Measurements from ENCODE around the gene SLC7A6. TPM values are rescaled to one million over a fixed set of nuclear protein-coding genes. Genes with fewer than 3 reads are reported as not detected.
A peak's percentile ranks its signal among the peaks of the same experiment; 100 is the strongest.

The SLC7A6 gene
- total and polyA plus RNA-seq, 2 of the 13 experiments (the other 11 are each of a cell fraction or from before 2014, with no cell fraction given) = 35.8 to 70.8 TPM

DNA sequence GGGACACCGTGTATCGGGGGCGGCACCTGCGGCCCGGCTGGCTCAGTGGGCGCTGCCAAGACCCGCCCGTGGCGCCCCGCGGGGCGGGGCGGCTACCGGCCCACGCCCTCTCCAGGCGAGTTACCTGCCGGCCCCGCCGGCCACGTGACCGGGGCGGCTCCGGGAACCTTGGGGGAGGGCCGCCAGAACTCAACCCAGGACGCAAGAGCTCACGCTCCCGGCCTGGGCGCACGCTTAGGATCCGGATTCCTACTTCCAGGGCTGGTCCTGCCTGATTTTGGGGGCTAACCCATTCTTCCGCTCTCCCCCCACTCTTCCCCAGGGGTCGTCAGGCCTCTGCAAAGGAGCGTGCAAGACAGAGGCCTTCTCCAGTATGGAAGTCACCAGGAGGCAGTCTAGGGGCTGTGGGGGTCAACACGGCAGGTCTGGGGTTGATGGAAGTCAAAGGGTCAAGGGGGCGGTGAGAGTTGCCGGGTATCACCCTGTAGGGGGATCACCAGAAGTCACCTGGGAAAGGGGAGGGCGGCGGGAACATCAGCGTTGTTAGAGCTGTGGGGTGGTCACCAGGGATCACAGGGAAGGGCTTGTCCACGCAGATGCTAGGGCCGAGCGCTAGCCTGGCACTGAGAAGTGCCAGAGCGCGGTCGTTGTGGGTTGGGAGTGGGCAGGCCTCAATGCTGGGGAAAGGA is 28.0 kb upstream of the SLC7A6 start (continued):
- TF ChIP-seq, protein P1, sequence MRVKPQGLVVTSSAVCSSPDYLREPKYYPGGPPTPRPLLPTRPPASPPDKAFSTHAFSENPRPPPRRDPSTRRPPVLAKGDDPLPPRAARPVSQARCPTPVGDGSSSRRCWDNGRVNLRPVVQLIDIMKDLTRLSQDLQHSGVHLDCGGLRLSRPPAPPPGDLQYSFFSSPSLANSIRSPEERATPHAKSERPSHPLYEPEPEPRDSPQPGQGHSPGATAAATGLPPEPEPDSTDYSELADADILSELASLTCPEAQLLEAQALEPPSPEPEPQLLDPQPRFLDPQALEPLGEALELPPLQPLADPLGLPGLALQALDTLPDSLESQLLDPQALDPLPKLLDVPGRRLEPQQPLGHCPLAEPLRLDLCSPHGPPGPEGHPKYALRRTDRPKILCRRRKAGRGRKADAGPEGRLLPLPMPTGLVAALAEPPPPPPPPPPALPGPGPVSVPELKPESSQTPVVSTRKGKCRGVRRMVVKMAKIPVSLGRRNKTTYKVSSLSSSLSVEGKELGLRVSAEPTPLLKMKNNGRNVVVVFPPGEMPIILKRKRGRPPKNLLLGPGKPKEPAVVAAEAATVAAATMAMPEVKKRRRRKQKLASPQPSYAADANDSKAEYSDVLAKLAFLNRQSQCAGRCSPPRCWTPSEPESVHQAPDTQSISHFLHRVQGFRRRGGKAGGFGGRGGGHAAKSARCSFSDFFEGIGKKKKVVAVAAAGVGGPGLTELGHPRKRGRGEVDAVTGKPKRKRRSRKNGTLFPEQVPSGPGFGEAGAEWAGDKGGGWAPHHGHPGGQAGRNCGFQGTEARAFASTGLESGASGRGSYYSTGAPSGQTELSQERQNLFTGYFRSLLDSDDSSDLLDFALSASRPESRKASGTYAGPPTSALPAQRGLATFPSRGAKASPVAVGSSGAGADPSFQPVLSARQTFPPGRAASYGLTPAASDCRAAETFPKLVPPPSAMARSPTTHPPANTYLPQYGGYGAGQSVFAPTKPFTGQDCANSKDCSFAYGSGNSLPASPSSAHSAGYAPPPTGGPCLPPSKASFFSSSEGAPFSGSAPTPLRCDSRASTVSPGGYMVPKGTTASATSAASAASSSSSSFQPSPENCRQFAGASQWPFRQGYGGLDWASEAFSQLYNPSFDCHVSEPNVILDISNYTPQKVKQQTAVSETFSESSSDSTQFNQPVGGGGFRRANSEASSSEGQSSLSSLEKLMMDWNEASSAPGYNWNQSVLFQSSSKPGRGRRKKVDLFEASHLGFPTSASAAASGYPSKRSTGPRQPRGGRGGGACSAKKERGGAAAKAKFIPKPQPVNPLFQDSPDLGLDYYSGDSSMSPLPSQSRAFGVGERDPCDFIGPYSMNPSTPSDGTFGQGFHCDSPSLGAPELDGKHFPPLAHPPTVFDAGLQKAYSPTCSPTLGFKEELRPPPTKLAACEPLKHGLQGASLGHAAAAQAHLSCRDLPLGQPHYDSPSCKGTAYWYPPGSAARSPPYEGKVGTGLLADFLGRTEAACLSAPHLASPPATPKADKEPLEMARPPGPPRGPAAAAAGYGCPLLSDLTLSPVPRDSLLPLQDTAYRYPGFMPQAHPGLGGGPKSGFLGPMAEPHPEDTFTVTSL (CRISPR knock-in tag; IDR thresholded peaks at IDR 0.05; ENCODE audit: borderline replicate concordance) = 0 out of 2 replicates have a peak, but pooled peaks have one; percentile 56

DNA sequence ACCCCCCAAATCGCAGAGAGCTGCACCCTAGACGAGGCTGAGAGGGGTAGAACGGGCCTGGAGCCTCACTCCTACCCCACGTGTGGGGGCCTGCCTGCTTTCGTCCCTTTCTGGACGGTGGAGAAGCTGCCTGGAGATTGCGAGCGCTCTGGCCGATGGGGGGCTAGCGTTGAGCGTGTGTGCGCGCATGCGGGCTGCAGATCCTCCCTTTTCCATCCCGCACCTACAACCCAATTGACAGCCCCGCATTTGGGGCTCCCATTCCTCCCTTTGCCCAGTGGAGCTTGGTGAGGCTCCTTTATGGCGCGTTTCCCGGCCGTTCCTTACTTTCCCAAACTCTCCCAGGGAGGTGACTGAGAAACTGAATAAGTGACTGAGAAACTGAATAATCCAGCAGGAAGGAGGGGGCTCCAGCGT is 27.5 kb upstream of the SLC7A6 start:
- intact Hi-C loops (cut with micrococcal nuclease; ENCODE audit: unreplicated experiment) = loop anchor here (1.0 to 2.0 kb wide), 3 partner anchors 8 to 44 kb away; partner anchors contain the start of genes PLA2G15 and SLC7A6
- CTCF ChIA-PET (ENCODE audit: low intra/inter-chr PET ratio, low total read pairs) = no interaction called here
- TF ChIP-seq ATAD3A (CRISPR knock-in tag; IDR thresholded peaks at IDR 0.05) (no peak), MBNL3 (CRISPR knock-in tag; conservative IDR thresholded peaks at IDR 0.05) (no peak), ZBTB7B (CRISPR knock-in tag; IDR thresholded peaks at IDR 0.05) (no peak), CENPT (CRISPR knock-in tag; IDR thresholded peaks at IDR 0.05; ENCODE audit: low read depth) (no peak), BORCS8-MEF2B (CRISPR knock-in tag; IDR thresholded peaks at IDR 0.05) (no peak; the same call in 1 of the 2 replicates), ZFX (CRISPR knock-in tag; IDR thresholded peaks at IDR 0.05; ENCODE audit: low read depth) (no peak; the same call in 1 of the 2 replicates), ZNF773 (CRISPR knock-in tag; IDR thresholded peaks at IDR 0.05; ENCODE audit: borderline replicate concordance) (no peak), DMAP1 (CRISPR knock-in tag; IDR thresholded peaks at IDR 0.05) (0 out of 2 replicates have a peak, but pooled peaks have one; percentile 11), SMAD9 (CRISPR knock-in tag; IDR thresholded peaks at IDR 0.05) (no peak)
- TF ChIP-seq, protein P2, sequence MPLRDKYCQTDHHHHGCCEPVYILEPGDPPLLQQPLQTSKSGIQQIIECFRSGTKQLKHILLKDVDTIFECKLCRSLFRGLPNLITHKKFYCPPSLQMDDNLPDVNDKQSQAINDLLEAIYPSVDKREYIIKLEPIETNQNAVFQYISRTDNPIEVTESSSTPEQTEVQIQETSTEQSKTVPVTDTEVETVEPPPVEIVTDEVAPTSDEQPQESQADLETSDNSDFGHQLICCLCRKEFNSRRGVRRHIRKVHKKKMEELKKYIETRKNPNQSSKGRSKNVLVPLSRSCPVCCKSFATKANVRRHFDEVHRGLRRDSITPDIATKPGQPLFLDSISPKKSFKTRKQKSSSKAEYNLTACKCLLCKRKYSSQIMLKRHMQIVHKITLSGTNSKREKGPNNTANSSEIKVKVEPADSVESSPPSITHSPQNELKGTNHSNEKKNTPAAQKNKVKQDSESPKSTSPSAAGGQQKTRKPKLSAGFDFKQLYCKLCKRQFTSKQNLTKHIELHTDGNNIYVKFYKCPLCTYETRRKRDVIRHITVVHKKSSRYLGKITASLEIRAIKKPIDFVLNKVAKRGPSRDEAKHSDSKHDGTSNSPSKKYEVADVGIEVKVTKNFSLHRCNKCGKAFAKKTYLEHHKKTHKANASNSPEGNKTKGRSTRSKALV (CRISPR knock-in tag; IDR thresholded peaks at IDR 0.05) = no peak
- TF ChIP-seq, protein P3, sequence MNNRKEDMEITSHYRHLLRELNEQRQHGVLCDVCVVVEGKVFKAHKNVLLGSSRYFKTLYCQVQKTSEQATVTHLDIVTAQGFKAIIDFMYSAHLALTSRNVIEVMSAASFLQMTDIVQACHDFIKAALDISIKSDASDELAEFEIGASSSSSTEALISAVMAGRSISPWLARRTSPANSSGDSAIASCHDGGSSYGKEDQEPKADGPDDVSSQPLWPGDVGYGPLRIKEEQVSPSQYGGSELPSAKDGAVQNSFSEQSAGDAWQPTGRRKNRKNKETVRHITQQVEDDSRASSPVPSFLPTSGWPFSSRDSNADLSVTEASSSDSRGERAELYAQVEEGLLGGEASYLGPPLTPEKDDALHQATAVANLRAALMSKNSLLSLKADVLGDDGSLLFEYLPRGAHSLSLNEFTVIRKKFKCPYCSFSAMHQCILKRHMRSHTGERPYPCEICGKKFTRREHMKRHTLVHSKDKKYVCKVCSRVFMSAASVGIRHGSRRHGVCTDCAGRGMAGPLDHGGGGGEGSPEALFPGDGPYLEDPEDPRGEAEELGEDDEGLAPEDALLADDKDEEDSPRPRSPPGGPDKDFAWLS (CRISPR knock-in tag; IDR thresholded peaks at IDR 0.05; ENCODE audit: borderline replicate concordance) = 0 out of 2 replicates have a peak, but pooled peaks have one; percentile 2

More for the DNA sequence above, 27.5 kb upstream of the SLC7A6 start:
- Histone ChIP-seq H3K9ac (ENCODE audit: insufficient read depth, low read depth, low read length) (peak overlapping the region; percentile 85), H3K9me3 (ENCODE audit: low read length) (no peaks in the 10 kb centered on the region), H2AFZ (ENCODE audit: low read length) (no peak overlapping the region), H3K4me3 (replicated peaks in 1 of 3; ENCODE audit: insufficient read depth in 1 of 3, low read depth in 2 of 3, low read length in 3 of 3) (peak overlapping the region; percentile 66 to 94 (median 93)), H3K4me1 (ENCODE audit: insufficient read depth, low read length) (peaks cover 38% of the 10 kb centered on the region), H3K36me3 (replicated peaks in 1 of 2; ENCODE audit: control insufficient read depth in 1 of 2, insufficient read depth in 2 of 2, low read length in 2 of 2) (peaks cover 11 to 15% of the 10 kb centered on the region in 2 experiments), H3K79me2 (ENCODE audit: insufficient read depth, low read length) (peaks cover 29% of the 10 kb centered on the region), H3K4me2 (ENCODE audit: low read depth, low read length) (peak overlapping the region; percentile 99), H3K27me3 (ENCODE audit: control insufficient read depth in 1 of 2, insufficient read depth in 2 of 2, low read length in 2 of 2) (no peaks in the 10 kb centered on the region; a peak in 1 of 5 replicates), H4K20me1 (ENCODE audit: insufficient read depth, low read length) (peaks cover 22% of the 10 kb centered on the region), H3K27ac (ENCODE audit: extremely low read length, insufficient read depth, low read length) (peak overlapping the region; percentile 85)
- POLR2A ChIA-PET = interaction anchor here (0.6 to 5.6 kb wide), 30 partner anchors 9 to 1119 kb away, joined by 3 to 100 read pairs (median 5); partner anchors contain the start of genes NFATC3, PLA2G15, PRMT7 and SLC7A6
- 5% methylated on average over 8 of the region's 21 CpGs for WGBS (ENCODE audit: low lambda C conversion rate)
- DNase-seq (ENCODE audit: low spot score) (peak; percentile 44), ATAC-seq (peak; percentile 15), FAIRE-seq (no peak)
- in situ Hi-C loops (cut with HindIII; ENCODE audit: extremely low pct_ligation_motif_present, low pct_unique_long_range_greater_than_20kb) = loop anchor here (10.0 kb wide), 1 partner anchor 152 kb away; the partner anchor contains the start of gene NFATC3
- BruUV-seq (replicated peaks) = no TSS peak
